ENCODE data around the gene PKNOX2.

PKNOX2 gene

GRCh38 chr11:125154378-125155099 lies 10.0 kb upstream of the PKNOX2 start:
- no peak for DNase-seq (ENCODE audit: low spot score)

DNA sequence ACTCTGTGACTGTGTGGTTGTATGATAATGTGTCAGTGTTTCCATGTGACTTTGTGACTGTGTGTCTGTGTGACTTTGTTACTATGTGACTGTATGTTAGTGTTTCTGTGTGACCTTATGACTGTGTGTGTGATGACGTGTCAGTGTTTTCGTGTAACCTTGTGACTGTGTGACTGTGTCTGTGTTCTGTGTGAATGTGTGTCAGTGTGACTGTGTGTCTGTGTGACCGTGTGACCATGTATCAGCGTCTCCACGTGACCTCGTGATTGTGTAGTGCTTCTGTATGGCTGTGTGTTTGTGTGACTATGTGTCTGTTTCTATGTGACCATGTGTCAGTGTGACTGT lies 9.5 kb upstream of the PKNOX2 start:
- no peak for DNase-seq (ENCODE audit: low spot score)

GRCh38 chr11:125155767-125156166 lies 8.8 kb upstream of the PKNOX2 start:
- no peak for DNase-seq (ENCODE audit: low spot score)

DNA sequence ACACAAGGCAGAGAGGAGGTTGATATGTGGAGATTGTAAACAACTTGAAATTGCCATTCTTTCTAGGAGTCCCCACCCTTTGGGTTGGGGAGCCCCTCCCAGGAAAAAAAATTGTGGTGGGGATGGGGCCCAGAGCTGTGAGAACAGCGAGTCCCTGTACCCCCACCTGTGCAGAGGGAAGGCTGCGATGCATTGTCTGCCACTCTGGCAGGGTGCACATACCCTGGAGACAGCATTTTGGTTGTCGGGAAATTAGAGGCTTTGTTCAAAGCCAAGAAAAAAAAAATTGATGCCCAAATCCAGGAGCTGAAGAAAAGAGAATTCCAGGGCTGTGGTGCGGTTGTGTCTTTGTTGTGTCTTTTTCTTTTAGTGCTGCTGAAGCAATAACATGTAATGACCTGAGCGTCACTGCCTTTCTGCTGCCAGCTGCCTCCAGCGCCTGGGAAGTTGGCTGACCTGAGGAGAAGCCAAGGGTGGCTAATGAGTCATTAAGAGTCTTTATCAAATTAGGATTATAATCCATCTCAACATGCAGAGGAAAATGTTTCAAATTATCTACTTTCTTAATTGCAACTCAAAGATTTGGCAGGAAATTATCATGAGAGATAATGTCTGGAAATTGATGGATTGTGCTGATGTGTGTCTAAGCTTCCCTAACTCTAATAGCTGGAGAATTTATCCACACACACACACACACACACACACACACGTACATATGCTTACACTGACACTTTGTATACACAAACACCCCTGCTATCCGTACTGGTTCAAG lies 8.0 kb upstream of the PKNOX2 start:
- no peak for DNase-seq (ENCODE audit: low spot score)

DNA sequence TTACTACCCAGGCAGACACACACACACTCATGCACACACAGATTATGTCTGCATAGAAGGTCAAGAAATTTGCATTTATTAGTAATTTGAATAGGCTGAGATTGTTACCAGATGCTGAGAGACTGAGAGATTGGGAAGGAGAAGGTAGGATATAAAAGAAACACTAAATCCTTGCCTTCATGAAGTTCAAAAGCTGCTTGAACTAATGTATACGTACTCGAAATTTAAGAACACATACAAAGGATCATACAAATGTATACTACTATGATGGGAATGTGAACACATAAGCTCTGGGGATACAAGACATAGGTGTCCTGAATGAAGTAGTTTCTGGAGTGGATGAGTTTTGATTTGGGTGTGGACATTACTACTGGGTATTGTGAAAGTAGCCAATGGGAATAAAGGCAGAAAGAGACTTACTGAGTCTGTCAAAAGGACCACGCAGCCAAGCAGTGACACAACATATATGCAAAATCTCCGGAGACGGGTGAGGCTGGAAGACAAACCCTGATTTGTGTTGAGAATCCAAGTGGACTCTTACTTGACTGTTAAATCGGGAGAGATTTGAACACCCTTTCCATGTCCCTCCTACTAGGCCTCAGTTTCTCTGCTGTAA lies 7.3 kb upstream of the PKNOX2 start:
- no peak for DNase-seq (ENCODE audit: low spot score)

DNA sequence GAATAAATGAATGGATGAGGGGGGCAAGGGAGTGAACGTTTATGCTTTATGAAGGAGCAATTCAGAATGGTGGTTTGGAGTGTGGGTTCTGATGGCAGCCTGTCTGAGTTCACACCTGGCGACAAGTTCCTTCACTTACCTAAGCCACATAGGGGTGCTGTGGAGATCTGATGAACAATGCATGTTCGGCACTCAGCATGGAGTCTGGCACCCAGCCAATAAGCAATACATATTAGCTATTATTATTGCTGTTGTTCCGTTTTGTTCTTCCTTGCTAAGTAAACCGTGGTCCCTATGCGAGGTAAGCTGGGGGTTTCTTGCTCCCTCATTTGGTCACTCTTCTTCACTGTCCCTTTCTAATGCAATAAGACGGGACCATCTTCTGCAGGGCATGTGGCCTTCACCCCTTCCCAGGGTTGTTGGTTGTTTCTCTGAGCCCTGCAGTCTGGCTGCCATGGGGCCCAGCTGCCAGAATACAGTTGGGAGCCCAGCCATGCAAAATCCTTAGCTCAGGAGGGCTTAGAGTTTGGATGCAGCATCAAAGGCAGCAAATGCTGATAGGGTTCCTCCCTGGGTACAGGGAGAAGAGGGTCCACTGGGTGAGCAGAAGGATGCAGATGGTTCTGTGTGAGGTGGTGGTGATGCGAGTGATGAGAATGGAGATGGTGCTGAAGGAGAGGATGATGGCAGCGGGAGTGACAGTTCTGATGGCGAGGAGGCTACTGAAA lies 6.4 kb upstream of the PKNOX2 start:
- DNase-seq (ENCODE audit: low spot score) = no peak

DNA sequence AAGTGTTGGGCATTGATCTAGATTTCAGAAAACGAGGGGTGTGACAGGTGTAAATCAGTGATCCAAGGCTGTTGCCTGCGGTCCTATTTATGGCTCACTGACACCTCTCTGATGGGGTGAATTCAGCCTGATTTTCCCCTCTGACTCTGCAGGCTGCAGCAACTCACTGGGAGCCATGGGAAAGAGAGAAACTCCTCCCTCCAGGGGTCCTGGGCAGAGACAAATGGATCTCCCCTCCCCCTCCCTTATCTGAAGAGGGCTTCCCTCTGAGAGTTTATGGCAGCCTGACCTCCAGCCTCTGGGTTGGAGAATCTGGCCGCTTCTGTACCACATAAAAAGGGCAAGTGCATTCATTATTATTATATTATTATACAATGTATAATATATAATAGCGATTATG lies 1.8 kb upstream of the PKNOX2 start:
- DNase-seq (ENCODE audit: low spot score) = peak; percentile 51

DNA sequence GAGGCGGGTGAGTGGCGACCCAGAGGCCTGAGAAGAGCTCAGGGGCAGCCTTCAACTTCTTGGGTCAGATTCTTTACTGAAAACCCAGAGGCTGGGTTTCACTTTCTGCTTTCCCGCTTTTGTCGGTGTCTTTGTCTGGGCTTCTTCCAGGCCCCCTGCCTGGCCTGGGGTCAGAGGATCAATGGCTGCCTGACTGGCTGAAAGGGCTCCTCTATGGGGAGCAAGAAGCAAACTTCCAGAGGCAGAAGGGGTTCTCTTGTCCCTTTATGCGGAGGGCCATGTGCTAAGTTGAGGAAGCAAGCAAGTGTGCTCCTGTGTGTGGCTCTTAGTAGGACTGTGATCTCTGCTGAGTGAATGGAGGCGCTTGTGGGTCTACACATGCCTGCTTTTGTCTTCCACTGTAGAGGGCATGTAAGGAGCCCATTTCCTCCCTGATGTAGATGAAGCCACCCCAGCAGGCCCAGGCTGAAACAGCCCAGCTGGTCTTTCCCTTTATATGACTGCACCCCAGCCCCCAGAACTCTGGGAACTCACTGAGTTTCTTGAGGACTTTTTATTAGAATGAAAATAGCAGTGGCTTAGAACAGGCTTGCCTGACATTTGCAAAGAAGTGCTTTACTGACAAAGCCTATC lies 1.0 kb upstream of the PKNOX2 start:
- peak; percentile 71 for DNase-seq (ENCODE audit: low spot score)

- DNase-seq (ENCODE audit: low spot score) = no peak
Observed at GRCh38 chr11:125164091-125164421, 495 bp upstream of the PKNOX2 start.

- peak; percentile 31 for DNase-seq (ENCODE audit: low spot score)
Observed at GRCh38 chr11:125165111-125165842, 726 bp downstream of the PKNOX2 start.

GRCh38 chr11:125165843-125166763 lies 1.6 kb downstream of the PKNOX2 start:
- no peak for DNase-seq (ENCODE audit: low spot score)

DNA sequence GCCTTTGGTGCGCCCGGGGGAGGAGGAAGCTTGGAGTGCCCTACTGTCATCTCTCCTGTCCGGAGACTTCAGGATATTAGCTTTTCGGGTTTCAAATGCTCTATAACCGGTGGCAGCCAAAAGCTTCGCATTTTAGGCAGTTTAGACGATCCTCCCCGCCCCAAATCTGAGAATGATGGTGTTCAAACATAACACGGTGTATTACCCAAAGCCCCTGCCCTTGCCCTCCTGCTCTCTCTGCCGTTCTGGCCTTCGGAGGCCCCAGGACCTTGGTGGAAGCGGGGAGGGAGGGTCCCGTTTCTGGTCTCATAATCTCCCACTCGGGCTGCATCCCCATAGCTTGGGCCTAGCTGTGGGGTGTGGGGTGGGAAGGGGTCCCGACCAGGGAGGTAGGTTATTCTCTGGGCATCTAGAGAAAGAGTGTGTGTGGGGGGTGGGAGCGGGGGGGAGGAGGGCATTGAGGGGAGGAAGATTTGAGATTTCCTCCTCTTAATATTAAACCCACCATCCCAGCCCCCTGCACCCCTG lies 2.3 kb downstream of the PKNOX2 start:
- DNase-seq (ENCODE audit: low spot score) = no peak

- DNase-seq (ENCODE audit: low spot score) = peak; percentile 53
Observed at GRCh38 chr11:125167292-125167953, 2.9 kb downstream of the PKNOX2 start.

- DNase-seq (ENCODE audit: low spot score) = no peak
Observed at GRCh38 chr11:125167954-125168835, 3.6 kb downstream of the PKNOX2 start.

DNA sequence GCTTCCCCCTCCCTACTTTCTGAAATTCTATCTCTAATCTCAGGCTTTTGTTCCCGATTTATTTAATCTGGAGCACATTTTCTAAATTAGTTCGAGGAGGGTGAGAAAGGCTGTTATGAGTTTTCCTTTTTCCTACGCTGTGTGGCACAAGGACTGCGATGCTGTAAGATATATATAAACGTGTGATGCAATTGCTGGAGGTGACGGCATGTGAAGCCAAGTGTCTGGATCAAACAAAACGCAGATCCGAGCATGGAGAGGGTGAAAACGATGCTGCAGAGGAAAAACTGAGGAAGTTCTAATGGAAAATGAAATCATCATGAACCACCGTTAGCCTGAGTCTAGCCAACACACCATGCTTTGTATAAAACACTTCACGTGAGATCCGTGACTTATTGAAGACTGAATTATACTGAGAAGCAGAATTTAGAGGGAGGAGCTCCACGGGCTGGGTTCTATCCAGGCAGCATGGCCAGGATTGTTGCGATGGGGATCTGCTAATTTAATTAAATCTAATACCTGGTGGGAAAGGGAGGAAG lies 4.4 kb downstream of the PKNOX2 start:
- no peak for DNase-seq (ENCODE audit: low spot score)

DNA sequence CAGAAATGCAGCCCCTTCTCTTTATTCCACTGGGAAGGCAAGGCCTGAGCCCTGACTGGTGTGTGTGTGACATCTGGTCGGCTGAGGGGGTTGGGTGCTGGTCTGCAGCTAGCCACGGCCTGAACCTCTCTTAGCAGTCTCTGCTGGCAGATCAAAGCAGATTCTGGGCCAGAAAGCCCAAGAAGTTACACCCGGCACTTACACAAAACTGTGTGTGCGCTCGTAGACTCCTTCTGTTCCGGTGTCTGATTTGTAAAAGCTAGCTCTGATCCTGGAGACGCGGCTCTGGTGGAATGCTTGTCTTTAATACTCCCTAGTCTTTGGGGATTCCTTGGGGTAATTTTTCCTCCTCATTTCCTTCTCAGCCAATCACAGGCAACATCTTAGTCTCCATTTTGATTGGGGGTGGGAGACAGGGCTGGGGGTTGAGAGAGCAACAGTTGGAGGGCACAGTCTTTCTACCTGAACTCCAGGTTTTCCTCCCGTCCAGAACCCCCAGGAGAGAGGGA lies 5.5 kb downstream of the PKNOX2 start:
- no peak for DNase-seq (ENCODE audit: low spot score)

DNA sequence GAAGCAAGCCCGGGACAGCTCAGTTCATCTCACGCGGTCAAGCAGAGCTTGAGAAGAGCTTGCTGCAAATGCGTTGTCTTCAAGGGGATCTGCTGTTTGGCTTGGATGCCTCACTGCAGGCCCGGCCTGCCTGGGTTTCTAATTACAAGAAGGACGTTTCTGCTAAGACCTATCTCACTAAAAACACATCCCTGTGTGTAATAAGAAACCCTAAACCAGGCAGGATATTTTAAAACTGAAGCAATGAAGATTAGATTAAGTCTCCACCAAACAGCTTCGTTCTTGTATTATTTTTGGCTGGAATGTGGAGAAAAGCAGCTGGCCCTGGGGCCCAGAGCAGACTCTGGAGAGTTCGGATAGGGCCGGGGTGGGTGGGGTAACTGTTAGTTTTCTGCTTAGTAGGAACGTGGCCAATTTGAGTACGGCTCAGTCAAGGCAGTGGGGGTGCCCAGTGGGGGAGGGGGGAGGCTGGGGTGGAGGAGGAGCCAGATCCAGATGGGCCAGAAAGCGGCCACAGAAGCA lies 6.0 kb downstream of the PKNOX2 start:
- peak; percentile 38 for DNase-seq (ENCODE audit: low spot score)

- DNase-seq (ENCODE audit: low spot score) = no peak
Observed at GRCh38 chr11:125171974-125172373, 7.4 kb downstream of the PKNOX2 start.

All from iPS-NIHi11 (cell line).